ENCODE measurements around the gene AIF1L. TPM values are rescaled to one million over a fixed set of nuclear protein-coding genes. Genes with fewer than 3 reads are reported as not detected.

The AIF1L gene
- 2.7 TPM for polyA plus RNA-seq (2013, experiment 1 of 2; ENCODE audit: insufficient read length)
- 11.9 TPM for polyA plus RNA-seq (2013, experiment 2 of 2; ENCODE audit: insufficient read length)

- peak; percentile 21 for DNase-seq
These were observed at the start of gene AIF1L for GRCh38 chr9:131096269-131097125. Gene AIF1L (plus strand): TSS chr9:131096531. CDS start chr9:131096630, 99 bp downstream.

DNA sequence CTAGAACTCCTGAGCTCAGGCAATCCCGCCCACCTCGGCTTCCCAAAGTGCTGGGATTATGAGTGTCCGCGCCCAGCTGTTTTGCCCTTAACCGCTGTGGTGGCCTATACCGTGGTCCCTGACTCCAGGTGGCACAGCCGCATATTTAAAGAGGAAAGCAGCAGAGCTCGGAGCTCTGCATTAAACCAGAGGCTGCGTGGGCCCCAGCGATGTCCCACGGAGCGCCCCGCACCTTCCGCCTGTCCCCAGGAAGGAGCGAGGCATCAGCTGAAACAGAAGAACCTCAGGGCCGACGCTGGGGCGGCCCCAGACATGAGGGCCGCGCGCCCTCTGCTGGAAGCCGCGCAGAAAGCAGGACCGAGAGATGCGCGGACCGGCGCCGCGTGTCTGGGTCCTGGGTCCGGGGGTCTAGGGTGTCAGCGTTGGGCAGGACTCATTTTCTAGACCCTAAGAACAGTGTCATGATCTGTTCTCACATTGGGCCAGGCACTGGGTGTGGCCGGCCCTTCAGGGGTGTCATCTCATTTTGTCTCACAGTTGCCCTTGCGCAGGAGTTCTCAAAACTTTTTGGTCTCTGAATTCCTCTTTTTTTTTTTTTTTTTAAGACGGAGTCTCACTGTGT is 49.6 kb upstream of the AIF1L start:
- DNase-seq, result peak; percentile 55

DNA sequence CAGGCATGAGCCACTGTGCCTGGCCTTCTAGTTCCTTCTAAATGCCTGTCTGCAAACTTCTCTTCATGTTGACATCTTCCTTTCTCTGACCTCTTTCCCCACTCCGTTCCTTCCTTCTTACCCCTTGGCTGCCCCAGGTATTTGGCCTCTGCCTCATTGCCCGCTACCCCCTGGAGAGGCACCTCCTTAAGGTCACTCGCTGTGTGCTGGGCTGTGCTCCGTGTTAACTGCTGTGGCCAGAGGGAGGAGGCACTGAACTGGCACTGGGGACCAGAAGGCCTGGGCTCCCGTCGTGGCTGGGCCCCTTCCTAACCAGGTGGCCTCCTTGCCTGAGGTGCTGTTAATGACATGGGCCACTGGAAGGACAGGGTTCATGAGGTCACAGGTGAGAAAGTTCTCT is 48.0 kb upstream of the AIF1L start:
- no peak for DNase-seq

DNA sequence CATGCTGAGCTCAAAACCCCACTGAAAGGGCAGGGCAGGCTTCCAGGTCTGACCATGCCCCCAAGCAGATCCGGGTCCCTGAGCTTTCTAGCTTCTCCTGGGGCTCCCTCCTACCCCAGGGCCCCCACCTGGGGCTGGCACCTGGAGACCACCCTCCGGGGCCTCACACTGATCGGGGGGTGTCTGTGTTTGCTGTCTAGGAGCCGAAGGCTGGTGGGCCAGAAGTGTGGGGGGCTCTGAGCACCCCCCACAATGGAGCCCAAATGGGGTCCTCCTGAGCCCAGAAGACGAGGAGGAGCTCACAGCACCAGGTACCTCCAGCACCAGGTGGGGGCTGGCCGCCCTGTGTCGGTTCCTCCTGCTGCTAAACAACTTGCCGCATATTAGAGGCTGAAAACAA is 47.5 kb upstream of the AIF1L start:
- no peak for DNase-seq

DNA sequence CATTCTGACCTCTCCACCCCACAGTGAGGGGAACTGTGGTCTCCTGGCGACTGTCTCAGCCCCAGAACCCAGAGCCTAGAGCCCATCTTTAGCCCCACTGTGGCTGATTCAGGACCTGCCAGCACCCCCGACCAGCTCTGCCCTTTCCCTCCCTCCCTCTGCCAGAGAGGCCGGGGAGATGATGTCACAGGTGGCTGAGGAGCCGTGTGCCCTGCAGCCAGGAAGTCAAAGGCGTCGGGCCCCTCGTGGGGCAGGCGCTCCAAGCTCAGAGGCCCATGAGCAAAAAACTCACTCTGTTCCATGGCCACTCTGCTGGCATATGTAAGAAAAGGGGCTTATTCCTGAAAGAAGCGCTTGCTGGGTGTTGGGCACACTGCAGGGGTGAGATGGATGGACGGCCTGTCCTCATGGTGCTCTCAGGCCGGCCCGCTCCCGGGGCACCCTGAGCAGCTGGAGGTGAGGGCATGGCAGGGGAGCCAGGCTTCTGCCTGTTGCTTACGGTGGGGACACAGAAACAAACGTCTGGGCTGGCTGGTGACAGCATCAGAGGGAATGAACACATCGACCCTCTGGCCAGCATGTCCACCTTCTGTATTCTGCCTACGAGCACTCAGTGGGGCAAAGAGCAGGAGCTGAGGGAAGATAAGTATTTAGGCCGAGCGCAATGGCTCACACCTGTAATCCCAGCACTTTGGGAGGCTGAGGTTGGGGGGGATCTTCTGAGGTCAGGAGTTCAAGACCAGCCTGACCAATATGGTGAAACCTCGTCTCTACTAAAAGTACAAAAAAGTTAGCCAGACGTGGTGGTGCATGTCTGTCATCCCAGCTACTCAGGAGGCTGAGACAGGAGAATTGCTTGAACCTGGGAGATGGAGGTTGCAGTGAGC is 46.3 kb upstream of the AIF1L start:
- no peak for DNase-seq

- no peak for DNase-seq
These were observed 45.5 kb upstream of the AIF1L start for GRCh38 chr9:131050831-131051230.

DNA sequence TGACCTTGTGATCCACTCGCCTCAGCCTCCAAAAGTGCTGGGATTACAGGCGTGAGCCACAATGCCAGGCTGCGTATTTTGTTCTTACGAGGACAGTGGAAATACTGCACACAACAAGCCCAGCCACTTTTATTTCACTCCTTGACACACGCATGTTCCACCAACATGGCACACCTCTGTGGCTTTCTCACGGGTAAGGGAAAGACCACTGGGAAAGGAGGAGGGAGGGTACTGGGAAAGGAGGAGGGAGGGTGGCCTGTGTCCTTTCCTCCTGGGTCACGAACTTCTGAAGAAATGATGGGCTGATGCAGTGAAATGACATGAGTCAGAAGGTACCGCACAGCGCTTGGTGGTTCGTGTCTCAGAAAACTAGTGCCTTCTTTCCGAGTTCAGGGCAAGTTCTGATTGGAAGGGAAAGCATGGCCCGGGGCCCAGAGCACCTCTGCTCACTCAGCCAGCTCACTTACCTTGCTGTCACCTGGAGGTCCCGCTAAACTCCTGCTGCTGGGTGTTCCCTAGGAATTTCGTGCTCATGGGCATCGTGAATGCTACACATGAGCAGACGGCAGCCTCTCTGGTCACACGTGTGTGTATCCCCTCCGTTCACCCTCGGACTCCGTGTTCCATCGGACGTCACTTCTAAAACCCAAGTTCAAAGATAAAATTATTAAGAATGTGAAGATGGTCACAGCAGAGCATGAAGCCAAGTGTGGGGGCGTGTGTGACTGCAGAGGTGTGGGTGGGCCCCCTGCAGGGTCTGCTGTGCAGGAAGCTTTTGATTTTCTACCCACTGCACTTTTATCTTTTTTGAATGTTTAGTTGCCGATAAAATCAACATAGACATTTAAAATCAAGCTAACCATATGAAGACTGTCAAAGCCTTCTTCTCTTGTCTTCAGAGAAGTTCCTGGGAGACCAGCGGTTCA is 44.5 kb upstream of the AIF1L start:
- no peak for DNase-seq

DNA sequence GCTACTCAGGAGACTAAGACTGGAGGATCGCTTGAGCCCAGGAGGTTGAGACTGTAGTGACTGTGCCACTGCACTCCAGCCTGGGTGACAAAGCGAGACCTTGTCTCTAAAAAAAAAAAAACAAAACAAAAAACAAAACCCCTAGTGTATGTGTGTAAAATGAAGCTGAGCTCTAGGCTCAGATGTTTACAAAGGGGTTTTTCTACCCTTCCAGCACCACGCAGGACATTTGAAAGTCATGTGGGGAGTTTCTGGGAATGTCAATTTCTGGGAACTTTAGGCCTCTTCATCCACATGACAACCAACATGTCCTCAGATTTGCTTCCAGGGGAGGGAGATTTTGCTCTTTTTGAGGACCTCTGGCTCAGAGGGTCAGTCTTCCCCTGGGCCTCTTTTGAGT is 42.4 kb upstream of the AIF1L start:
- no peak for DNase-seq

DNA sequence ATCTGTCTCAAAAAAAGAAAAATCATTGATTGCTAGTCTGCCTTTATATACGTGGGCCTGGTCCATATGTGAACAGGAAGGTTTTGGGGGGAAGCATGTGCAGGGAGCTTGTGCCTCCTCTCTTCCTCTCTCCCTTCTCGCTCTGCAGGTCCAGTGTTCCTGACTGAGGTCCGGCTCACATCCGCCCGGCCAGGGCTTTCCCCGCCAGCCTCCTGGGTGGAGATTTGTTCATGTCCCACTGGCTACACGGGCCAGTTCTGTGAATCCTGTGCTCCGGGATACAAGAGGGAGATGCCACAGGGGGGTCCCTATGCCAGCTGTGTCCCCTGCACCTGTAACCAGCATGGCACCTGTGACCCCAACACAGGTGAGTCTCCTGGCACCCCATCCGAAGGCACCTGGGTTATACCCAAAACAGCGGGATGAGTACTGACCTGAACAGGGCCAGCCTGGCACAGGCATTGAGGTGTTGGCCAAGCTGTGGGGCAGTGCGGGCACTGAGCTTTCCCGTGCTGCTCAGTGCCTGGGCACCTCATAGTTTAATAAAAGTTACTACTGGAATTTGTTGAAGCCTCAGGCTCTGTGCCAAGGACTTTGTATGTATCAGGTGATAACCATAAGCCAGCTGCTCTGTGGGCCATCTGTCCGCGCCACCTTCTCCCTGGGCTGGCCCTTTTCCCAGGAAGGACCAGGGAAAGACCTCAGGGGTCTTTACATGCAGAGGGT is 39.4 kb upstream of the AIF1L start:
- DNase-seq, result no peak

GRCh38 chr9:131060900-131061630 is 35.3 kb upstream of the AIF1L start:
- no peak for DNase-seq

- DNase-seq, result no peak
These were observed 33.4 kb upstream of the AIF1L start for GRCh38 chr9:131062969-131063368.

DNA sequence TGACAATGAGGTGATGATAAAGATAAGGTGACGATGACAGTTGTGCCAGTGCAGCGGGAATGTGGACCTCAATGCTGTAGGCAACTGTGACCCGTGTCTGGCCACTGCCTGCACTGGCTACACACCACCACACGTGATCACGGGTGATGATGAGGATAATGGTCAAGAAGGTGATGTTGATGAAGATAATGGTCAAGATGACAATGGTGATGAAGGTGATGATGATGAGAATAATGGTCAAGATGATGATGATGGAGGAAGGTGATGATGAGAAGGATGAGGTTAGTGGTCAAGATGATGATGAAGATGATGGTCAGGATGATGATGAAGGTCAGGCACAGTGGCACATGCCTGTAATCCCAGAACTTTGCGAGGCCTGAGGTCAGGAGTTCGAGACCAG is 30.7 kb upstream of the AIF1L start:
- DNase-seq, result no peak

DNA sequence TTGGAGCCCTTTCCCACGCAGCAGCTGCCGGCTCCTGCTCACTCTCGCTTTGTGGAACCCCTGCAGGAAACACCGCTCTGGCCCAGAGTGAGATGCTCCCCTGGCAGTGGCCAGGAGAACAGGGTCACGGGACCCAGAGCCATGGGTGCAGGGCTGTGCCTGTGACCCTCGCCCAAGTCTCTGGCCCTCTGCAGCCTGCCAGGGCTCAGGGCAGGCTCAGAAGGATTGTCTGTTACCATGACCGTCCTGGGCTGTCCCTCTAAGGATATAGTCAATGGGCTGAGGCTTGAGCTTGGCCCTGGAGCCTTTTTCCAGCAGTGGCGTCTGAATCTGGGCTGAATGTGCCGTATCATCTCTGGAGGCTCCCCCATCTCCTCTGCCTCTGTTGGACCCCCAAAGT is 28.7 kb upstream of the AIF1L start:
- no peak for DNase-seq

DNA sequence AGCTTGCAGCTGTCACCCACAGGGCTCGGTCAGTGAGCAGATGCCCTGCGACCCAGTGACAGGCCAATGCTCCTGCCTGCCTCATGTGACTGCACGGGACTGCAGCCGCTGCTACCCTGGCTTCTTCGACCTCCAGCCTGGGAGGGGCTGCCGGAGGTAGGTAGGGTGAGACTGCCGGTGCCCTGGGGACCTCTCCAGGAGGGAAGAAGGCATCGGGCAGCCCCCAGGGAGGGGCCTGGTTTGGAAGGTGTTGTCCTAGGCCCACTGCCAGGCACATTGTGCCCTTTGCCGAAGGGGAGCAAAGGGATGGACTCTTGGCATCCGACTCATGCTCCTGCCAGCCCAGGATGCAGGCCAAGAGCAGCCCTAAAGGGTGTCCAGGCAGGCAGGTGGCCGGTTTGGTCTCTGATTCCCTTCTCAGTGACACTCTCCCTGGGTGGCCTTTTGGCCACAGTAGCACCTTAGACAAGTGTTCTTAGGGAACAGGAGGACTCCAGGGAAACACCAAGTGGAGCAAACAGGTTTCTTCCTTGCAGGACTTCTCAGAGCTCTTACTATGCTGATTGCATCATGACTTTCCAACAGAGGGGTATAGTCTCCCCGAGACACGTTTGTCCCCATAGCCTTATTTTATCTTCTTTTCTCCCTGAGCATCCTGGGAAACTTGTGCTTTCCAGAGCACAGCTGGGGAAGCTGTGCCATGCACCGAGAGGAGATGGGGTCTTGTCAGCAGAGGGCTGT is 28.1 kb upstream of the AIF1L start:
- DNase-seq, result no peak

DNA sequence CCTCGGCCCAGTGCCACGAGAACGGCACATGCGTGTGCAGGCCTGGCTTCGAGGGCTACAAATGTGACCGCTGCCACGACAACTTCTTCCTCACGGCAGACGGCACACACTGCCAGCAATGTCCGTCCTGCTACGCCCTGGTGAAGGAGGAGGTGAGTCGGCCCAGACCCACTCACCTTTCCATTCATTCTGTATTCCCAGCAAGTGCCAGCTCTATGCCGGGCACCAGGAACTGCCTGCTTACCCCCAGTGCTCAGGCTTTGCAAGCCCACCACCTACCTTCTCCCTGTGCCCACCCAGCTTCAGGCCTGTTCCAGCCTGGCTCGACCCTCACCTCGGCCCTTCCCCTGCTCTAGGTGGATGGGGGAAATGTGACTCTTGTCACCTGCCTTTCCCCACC is 26.6 kb upstream of the AIF1L start:
- no peak for DNase-seq

- DNase-seq, result no peak
These were observed 24.0 kb upstream of the AIF1L start for GRCh38 chr9:131072107-131072870.

- DNase-seq, result no peak
These were observed 23.5 kb upstream of the AIF1L start for GRCh38 chr9:131072871-131073237.

GRCh38 chr9:131076347-131077195 is 19.8 kb upstream of the AIF1L start:
- DNase-seq, result no peak
